ENCODE data around the gene MAFB.

GRCh38 chr20:40686893-40687292 lies 2.1 kb downstream of the MAFB start:
- TF ChIP-seq CTCF (IDR thresholded peaks at IDR 0.05) (no peak), ZFX (IDR thresholded peaks at IDR 0.05; ENCODE audit: borderline replicate concordance) (no peak)
